ENCODE data around the gene GPC4. TPM values are rescaled to one million over a fixed set of nuclear protein-coding genes. Genes with fewer than 3 reads are reported as not detected.
A peak's percentile ranks its signal among the peaks of the same experiment; 100 is the strongest.

GPC4 gene
- 10 to 100 TPM in 1 of 4 donors, 1 to 10 TPM in 3; 7.4 to 11.0 (median 9.0) TPM for total RNA-seq

GRCh38 chrX:133415276-133416105 lies at the start of gene GPC4:
TSS of gene GPC4 (minus strand) at chrX:133415489. CDS start at chrX:133414965, 524 bp downstream.
- Histone ChIP-seq H3K4me3 (peak within 1 kb of the TSS; percentile 24 to 73 (median 50)), H3K4me1 (no peaks in the 10 kb centered on the region), H3K36me3 (no peaks in the 10 kb centered on the region), H3K27me3 (no peaks in the 10 kb centered on the region), H3K9me3 (no peaks in the 10 kb centered on the region), H3K27ac (peak within 1 kb of the TSS; percentile 31 to 79 (median 54))
- TF ChIP-seq CTCF (IDR thresholded peaks at IDR 0.05) = peak in 2 of 6 experiments; percentile 4 to 9
- TF ChIP-seq POLR2A (IDR thresholded peaks at IDR 0.05) = no peak
- DNase-seq = peak in 2 of 3 donors; percentile 65 to 80

DNA sequence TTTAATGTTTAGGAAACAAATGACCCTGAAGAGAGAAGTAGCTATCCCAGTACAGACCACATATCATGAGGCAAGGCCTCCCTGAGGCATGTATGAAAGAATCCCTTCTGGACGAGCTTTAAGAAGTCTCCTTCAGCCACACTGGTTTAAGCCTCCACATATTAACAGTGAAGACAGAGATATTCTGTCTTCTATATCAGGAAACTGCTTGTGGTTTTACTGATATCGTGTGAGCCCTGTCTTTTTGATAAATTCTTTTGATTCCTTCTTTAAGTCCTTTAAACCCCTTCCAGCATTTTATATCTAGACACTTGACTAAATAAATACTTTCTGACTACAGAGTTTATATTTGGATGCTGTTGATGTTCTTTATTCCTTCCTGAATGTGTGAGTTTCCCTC lies 45.9 kb upstream of the GPC4 start:
- no peak for DNase-seq
- Histone ChIP-seq H3K4me1 (no peaks in the 10 kb centered on the region), H3K4me3 (no peak overlapping the region), H3K27me3 (no peaks in the 10 kb centered on the region), H3K36me3 (no peaks in the 10 kb centered on the region), H3K27ac (no peak overlapping the region), H3K9me3 (no peaks in the 10 kb centered on the region)
- TF ChIP-seq CTCF (IDR thresholded peaks at IDR 0.05) (no peak), POLR2A (IDR thresholded peaks at IDR 0.05) (no peak)

DNA sequence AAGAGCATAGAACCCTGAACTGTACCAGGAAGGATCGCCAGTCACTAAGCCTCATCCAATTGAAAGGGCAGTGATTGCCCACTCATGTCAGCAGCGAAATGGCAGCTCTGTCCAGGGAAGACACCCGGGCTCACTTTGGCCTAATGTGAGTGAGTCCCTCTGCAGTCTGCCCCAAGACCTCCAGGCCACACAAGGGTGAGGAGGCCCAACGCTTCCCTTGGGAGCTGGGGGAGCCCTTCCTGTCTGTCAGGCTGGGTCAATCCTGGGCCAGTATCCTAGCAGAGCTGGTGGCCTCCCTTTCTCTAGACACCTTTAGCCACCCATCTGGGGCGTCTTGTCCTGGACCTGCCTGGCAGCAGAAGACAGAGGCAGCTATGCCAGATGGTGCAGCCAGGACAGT lies 39.6 kb upstream of the GPC4 start:
- no peaks in the 10 kb centered on the region for H3K9me3 ChIP-seq
- H3K4me3 ChIP-seq = no peak overlapping the region
- no peaks in the 10 kb centered on the region for H3K36me3 ChIP-seq
- H3K27me3 ChIP-seq = no peaks in the 10 kb centered on the region
- H3K4me1 ChIP-seq = no peaks in the 10 kb centered on the region
- no peak for DNase-seq
- no peak for TF ChIP-seq POLR2A (IDR thresholded peaks at IDR 0.05)
- TF ChIP-seq CTCF (IDR thresholded peaks at IDR 0.05) = no peak
- H3K27ac ChIP-seq = no peak overlapping the region

GRCh38 chrX:133454491-133454914 lies 39.2 kb upstream of the GPC4 start:
- H3K4me1 ChIP-seq = no peaks in the 10 kb centered on the region
- no peak for DNase-seq
- no peaks in the 10 kb centered on the region for H3K36me3 ChIP-seq
- H3K9me3 ChIP-seq = no peaks in the 10 kb centered on the region
- no peak overlapping the region for H3K27ac ChIP-seq
- no peak overlapping the region for H3K4me3 ChIP-seq
- no peak for TF ChIP-seq CTCF (IDR thresholded peaks at IDR 0.05)
- no peak for TF ChIP-seq POLR2A (IDR thresholded peaks at IDR 0.05)
- no peaks in the 10 kb centered on the region for H3K27me3 ChIP-seq

DNA sequence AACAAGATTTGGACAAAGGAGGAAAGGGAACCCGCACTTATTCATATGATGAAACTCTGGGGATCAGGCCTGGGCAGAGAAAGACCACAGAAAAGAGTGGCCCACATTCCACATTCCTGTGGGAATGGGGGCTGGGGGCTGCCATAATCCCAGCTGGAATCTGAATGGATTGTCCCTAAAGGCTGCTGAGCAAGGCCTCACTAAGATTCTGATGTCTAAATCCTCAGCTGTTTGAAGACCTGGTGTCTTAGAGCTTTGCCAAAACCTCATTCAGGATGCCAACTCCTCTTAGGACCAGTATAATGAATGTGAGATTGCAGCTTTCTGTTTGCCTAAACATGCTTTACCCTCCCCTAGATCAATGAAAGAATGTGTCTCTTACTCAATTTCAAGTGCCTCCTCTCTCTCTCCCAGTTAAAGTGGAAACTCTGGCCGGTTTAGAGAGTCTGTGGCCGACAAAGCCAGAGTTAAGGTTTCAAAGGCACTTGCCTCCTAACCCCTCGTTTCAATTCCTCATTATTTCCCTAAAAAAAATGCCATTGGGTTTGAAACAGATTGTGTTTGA lies 33.3 kb upstream of the GPC4 start:
- Histone ChIP-seq H3K9me3 (no peaks in the 10 kb centered on the region), H3K4me1 (no peaks in the 10 kb centered on the region), H3K27me3 (no peaks in the 10 kb centered on the region), H3K27ac (no peak overlapping the region), H3K4me3 (no peak overlapping the region), H3K36me3 (no peaks in the 10 kb centered on the region)
- TF ChIP-seq POLR2A (IDR thresholded peaks at IDR 0.05) (no peak), CTCF (IDR thresholded peaks at IDR 0.05) (no peak)
- DNase-seq = no peak

Measured in Peyer's patch (tissue), 4 donors.